HL-60 (cell line): Measurements from ENCODE around the gene NUBP2.

Experiments used
- DNase-seq, 2 experiments: peaks; one replicate each; pipeline ENCODE4 v3.0.0-alpha.2; 2010 to 2020; ENCODE audit warnings: low read depth in 1 of 2, low spot score in 1 of 2
- H3K27ac ChIP-seq: fragments of 250-450 bp; sonication (Bioruptor Pico); replicated peaks from 2 replicates; pipeline ENCODE4 v1.5.1; 2020; ENCODE audit warnings: mild to moderate bottlenecking, moderate library complexity
- H3K27me3 ChIP-seq: fragments of 250-450 bp; sonication (Bioruptor Pico); 2 replicates; pipeline ENCODE4 v1.5.1; 2021; ENCODE audit warnings: mild to moderate bottlenecking, moderate library complexity; ENCODE audit not compliant: insufficient read depth, poor library complexity, severe bottlenecking
- H3K4me3 ChIP-seq: replicated peaks from 2 replicates; pipeline ENCODE4 v1.5.1; 2011; ENCODE audit warnings: mild to moderate bottlenecking, control low read depth, low read length; ENCODE audit not compliant: insufficient read depth
- GABPA ChIP-seq: IDR thresholded peaks from 2 replicates; pipeline ENCODE4 v1.6.1; 2012; ENCODE audit warnings: low read depth
- POLR2AphosphoS5 ChIP-seq: IDR thresholded peaks from 2 replicates; pipeline ENCODE4 v1.6.1; 2012; ENCODE audit warnings: low read depth
- REST ChIP-seq: IDR thresholded peaks from 2 replicates; pipeline ENCODE4 v1.6.1; 2012; ENCODE audit warnings: low read depth; ENCODE audit not compliant: insufficient replicate concordance
- SPI1 ChIP-seq: IDR thresholded peaks from 2 replicates; pipeline ENCODE4 v1.6.1; 2012; ENCODE audit warnings: low read depth, mild to moderate bottlenecking, borderline replicate concordance
- TF ChIP-seq, protein P1 (sequence below): IDR thresholded peaks from one replicate; pipeline ENCODE4 v1.5.1; 2011; ENCODE audit warnings: low read length, control low read depth, inconsistent platforms; ENCODE audit not compliant: insufficient read depth

The NUBP2 gene

DNA sequence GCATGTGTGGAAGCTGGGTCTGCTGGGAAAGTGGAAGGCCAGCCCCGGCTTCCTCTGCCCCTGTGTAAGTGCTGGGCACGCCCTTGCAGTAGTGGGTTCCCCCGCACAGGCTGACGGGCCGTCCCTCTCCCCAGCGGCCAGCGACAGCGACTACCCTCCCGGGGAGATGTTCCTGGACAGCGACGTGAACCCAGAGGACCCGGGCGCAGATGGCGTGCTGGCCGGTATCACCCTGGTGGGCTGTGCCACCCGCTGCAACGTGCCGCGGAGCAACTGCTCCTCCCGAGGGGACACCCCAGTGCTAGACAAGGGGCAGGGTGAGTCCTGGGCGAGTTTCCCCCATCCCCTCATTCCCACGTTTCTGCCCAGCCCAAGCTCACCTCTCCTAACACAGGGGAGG is 16.9 kb upstream of the NUBP2 start:
- Histone ChIP-seq H3K27me3 (no peaks in the 10 kb centered on the region), H3K4me3 (no peak overlapping the region), H3K27ac (no peak overlapping the region)
- TF ChIP-seq, protein P1, sequence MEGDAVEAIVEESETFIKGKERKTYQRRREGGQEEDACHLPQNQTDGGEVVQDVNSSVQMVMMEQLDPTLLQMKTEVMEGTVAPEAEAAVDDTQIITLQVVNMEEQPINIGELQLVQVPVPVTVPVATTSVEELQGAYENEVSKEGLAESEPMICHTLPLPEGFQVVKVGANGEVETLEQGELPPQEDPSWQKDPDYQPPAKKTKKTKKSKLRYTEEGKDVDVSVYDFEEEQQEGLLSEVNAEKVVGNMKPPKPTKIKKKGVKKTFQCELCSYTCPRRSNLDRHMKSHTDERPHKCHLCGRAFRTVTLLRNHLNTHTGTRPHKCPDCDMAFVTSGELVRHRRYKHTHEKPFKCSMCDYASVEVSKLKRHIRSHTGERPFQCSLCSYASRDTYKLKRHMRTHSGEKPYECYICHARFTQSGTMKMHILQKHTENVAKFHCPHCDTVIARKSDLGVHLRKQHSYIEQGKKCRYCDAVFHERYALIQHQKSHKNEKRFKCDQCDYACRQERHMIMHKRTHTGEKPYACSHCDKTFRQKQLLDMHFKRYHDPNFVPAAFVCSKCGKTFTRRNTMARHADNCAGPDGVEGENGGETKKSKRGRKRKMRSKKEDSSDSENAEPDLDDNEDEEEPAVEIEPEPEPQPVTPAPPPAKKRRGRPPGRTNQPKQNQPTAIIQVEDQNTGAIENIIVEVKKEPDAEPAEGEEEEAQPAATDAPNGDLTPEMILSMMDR, result no peak
- TF ChIP-seq SPI1 (no peak), REST (no peak), POLR2AphosphoS5 (no peak), GABPA (no peak)
- no peak for DNase-seq

- Histone ChIP-seq H3K27me3 (no peaks in the 10 kb centered on the region), H3K27ac (no peak overlapping the region), H3K4me3 (no peak overlapping the region)
- no peak for TF ChIP-seq REST
- TF ChIP-seq, protein P1, result no peak
- no peak for TF ChIP-seq POLR2AphosphoS5
- TF ChIP-seq GABPA, result no peak
- no peak for TF ChIP-seq SPI1
- DNase-seq, result no peak
These were observed 16.5 kb upstream of the NUBP2 start for GRCh38 chr16:1766231-1766630.

DNA sequence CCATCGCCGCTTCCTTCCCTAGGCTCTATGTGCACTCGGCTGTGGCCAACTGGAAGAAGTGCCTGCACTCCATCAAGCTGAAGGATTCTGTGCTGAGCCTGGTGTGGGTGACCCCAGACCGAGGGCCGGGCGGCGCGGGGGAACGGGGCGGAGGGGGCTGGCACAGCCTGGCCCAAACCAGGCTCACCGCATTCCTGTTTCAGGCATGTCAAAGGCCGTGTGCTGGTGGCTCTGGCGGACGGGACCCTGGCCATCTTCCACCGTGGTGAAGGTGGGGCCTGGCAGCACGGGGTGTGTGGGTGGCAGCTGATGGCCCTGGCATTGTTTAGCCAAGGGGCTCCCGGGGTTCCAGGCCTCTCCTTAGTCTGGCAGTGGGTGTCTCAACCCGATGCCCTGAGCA is 16.1 kb upstream of the NUBP2 start:
- no peak for DNase-seq
- no peak overlapping the region for H3K27ac ChIP-seq
- no peaks in the 10 kb centered on the region for H3K27me3 ChIP-seq
- no peak for TF ChIP-seq SPI1
- no peak for TF ChIP-seq GABPA
- TF ChIP-seq, protein P1, result no peak
- TF ChIP-seq POLR2AphosphoS5, result no peak
- no peak for TF ChIP-seq REST
- no peak overlapping the region for H3K4me3 ChIP-seq
